ENCODE measurements around the gene SEPTIN12.

DNA sequence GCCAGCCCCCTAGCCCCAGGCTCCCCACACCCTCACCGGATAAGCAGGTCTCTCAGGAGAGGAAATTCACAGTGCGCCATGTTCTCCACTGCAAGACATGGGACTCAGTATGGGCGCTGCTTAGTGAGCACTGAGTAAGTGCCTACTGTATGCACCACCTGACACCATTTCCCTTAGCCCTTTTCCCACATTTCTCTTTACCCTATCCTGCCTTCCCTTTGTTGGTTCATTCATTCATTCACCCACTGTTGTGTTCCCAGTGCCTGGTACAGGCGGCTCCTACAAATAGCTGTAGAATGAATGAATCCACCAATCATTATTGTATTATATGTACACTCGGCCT lies 10.1 kb downstream of the SEPTIN12 start:
- TF ChIP-seq, protein P1, sequence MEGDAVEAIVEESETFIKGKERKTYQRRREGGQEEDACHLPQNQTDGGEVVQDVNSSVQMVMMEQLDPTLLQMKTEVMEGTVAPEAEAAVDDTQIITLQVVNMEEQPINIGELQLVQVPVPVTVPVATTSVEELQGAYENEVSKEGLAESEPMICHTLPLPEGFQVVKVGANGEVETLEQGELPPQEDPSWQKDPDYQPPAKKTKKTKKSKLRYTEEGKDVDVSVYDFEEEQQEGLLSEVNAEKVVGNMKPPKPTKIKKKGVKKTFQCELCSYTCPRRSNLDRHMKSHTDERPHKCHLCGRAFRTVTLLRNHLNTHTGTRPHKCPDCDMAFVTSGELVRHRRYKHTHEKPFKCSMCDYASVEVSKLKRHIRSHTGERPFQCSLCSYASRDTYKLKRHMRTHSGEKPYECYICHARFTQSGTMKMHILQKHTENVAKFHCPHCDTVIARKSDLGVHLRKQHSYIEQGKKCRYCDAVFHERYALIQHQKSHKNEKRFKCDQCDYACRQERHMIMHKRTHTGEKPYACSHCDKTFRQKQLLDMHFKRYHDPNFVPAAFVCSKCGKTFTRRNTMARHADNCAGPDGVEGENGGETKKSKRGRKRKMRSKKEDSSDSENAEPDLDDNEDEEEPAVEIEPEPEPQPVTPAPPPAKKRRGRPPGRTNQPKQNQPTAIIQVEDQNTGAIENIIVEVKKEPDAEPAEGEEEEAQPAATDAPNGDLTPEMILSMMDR (IDR thresholded peaks at IDR 0.05) = no peak
- no peak for TF ChIP-seq EP300 (IDR thresholded peaks at IDR 0.05)
- TF ChIP-seq POLR2A (IDR thresholded peaks at IDR 0.05) = no peak
- no peak for TF ChIP-seq POLR2AphosphoS5 (IDR thresholded peaks at IDR 0.05)

Measured in upper lobe of left lung (tissue), 4 donors.